Measurements from ENCODE around the gene ADGRF4.

- TF ChIP-seq, protein P1, sequence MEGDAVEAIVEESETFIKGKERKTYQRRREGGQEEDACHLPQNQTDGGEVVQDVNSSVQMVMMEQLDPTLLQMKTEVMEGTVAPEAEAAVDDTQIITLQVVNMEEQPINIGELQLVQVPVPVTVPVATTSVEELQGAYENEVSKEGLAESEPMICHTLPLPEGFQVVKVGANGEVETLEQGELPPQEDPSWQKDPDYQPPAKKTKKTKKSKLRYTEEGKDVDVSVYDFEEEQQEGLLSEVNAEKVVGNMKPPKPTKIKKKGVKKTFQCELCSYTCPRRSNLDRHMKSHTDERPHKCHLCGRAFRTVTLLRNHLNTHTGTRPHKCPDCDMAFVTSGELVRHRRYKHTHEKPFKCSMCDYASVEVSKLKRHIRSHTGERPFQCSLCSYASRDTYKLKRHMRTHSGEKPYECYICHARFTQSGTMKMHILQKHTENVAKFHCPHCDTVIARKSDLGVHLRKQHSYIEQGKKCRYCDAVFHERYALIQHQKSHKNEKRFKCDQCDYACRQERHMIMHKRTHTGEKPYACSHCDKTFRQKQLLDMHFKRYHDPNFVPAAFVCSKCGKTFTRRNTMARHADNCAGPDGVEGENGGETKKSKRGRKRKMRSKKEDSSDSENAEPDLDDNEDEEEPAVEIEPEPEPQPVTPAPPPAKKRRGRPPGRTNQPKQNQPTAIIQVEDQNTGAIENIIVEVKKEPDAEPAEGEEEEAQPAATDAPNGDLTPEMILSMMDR (IDR thresholded peaks at IDR 0.05; ENCODE audit: borderline replicate concordance, extremely low read depth, low read length, poor library complexity, severe bottlenecking): no peak
- TF ChIP-seq EZH2 (IDR thresholded peaks at IDR 0.05; ENCODE audit: borderline replicate concordance, low read depth, low read length, severe bottlenecking): no peak
Measured at GRCh38 chr6:47700596-47700995, 2.2 kb downstream of the ADGRF4 start.
